PFSK-1 (cell line): ENCODE results near the gene SYN1.

Experiments used
- FOXP2 ChIP-seq: optimal IDR thresholded peaks from 2 replicates; pipeline ENCODE3; 2011; ENCODE audit warnings: borderline replicate concordance, control low read depth, inconsistent platforms; ENCODE audit not compliant: insufficient read depth; ENCODE audit errors: extremely low read length, extremely low read depth
- POLR2AphosphoS5 ChIP-seq: IDR thresholded peaks from 2 replicates; pipeline ENCODE4 v1.6.1; 2012; ENCODE audit warnings: low read depth, mild to moderate bottlenecking, control low read depth, low read length, moderate library complexity
- SIN3A ChIP-seq: IDR thresholded peaks from 2 replicates; pipeline ENCODE4 v1.6.1; 2012; ENCODE audit warnings: mild to moderate bottlenecking, low read length, moderate library complexity, borderline replicate concordance; ENCODE audit not compliant: insufficient read depth
- TAF1 ChIP-seq: IDR thresholded peaks from 2 replicates; pipeline ENCODE4 v1.6.1; 2012; ENCODE audit warnings: low read length, control low read depth, borderline replicate concordance; ENCODE audit not compliant: insufficient read depth
- TF ChIP-seq, protein P1 (sequence below), 2 experiments: IDR thresholded peaks; 2 replicates each; pipeline versions ENCODE4 v1.6.1 to v1.8.0; 2011 to 2012; ENCODE audit warnings: low read depth in 2 of 2, low read length in 2 of 2, control low read depth in 1 of 2, inconsistent platforms in 1 of 2, mild to moderate bottlenecking in 1 of 2, moderate library complexity in 1 of 2; ENCODE audit not compliant: insufficient read depth in 1 of 2

SYN1 gene

GRCh38 chrX:47637546-47638195, 18.0 kb upstream of the SYN1 start:
- TF ChIP-seq FOXP2 (no peak), TAF1 (no peak), SIN3A (no peak), POLR2AphosphoS5 (no peak)
- TF ChIP-seq, protein P1, sequence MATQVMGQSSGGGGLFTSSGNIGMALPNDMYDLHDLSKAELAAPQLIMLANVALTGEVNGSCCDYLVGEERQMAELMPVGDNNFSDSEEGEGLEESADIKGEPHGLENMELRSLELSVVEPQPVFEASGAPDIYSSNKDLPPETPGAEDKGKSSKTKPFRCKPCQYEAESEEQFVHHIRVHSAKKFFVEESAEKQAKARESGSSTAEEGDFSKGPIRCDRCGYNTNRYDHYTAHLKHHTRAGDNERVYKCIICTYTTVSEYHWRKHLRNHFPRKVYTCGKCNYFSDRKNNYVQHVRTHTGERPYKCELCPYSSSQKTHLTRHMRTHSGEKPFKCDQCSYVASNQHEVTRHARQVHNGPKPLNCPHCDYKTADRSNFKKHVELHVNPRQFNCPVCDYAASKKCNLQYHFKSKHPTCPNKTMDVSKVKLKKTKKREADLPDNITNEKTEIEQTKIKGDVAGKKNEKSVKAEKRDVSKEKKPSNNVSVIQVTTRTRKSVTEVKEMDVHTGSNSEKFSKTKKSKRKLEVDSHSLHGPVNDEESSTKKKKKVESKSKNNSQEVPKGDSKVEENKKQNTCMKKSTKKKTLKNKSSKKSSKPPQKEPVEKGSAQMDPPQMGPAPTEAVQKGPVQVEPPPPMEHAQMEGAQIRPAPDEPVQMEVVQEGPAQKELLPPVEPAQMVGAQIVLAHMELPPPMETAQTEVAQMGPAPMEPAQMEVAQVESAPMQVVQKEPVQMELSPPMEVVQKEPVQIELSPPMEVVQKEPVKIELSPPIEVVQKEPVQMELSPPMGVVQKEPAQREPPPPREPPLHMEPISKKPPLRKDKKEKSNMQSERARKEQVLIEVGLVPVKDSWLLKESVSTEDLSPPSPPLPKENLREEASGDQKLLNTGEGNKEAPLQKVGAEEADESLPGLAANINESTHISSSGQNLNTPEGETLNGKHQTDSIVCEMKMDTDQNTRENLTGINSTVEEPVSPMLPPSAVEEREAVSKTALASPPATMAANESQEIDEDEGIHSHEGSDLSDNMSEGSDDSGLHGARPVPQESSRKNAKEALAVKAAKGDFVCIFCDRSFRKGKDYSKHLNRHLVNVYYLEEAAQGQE (IDR thresholded peaks at IDR 0.05; ENCODE audit: insufficient read depth in 1 of 2, low read depth in 2 of 2, low read length in 2 of 2): no peak

GRCh38 chrX:47634871-47635575, 15.4 kb upstream of the SYN1 start:
- no peak for TF ChIP-seq SIN3A
- TF ChIP-seq POLR2AphosphoS5: no peak
- TF ChIP-seq, protein P1 (IDR thresholded peaks at IDR 0.05; ENCODE audit: insufficient read depth in 1 of 2, low read depth in 2 of 2, low read length in 2 of 2): no peak
- TF ChIP-seq FOXP2: no peak
- no peak for TF ChIP-seq TAF1

DNA sequence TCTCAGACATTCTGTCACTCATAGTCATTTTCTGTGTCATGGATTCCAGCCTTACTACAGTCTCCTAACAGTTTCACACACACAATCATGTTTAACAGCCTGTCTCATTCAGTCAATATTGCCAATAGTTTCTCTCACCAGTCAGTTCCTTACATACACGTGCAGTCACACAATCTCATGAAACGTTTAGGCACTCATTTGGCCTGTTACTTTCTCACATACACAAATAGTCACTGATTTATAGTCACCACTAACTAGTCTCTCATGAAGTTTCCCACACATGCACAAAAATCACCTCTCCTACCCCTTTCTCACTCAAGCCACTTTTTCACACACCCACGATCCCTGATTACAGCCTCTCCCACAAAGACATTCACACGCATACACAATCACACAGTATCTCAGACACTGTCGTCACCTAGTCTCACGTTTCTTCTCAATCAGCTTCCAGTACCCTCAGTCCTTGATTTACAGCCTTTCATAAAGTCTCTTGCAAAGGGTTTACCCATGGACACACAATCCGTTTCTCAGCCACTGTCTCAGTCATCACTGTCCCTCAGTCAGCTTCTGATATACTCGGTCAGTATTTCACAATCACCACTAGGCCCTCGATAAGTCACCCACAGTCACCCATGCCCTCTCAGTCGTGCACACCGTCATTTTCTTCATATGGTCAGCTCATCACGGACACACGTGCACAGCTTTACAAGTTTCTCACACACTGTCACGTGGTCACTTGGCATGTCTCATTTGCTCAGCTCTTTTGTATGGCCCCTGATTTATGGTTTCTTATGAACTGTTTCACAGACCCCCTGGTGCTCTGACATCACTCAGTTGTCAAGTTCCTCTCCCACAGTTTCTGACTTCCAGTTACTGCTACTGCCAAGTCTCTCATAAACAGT, 14.3 kb upstream of the SYN1 start:
- TF ChIP-seq FOXP2 (no peak), TAF1 (no peak), POLR2AphosphoS5 (no peak), SIN3A (no peak)
- TF ChIP-seq, protein P1 (IDR thresholded peaks at IDR 0.05; ENCODE audit: insufficient read depth in 1 of 2, low read depth in 2 of 2, low read length in 2 of 2): no peak

GRCh38 chrX:47632666-47633065, 13.0 kb upstream of the SYN1 start:
- no peak for TF ChIP-seq POLR2AphosphoS5
- TF ChIP-seq, protein P1 (IDR thresholded peaks at IDR 0.05; ENCODE audit: insufficient read depth in 1 of 2, low read depth in 2 of 2, low read length in 2 of 2): no peak
- TF ChIP-seq TAF1: no peak
- no peak for TF ChIP-seq SIN3A
- no peak for TF ChIP-seq FOXP2
